Endodermal cell (in vitro differentiated cells): ENCODE measurements around the gene EEPD1. TPM values are rescaled to one million over a fixed set of nuclear protein-coding genes. Genes with fewer than 3 reads are reported as not detected.
A peak's percentile ranks its signal among the peaks of the same experiment; 100 is the strongest.
"Not testable (repeated sequence)": the region's sequence is repeated elsewhere in the genome, so short reads cannot be mapped to it uniquely, and the experiment has no call there.

Experiments used
- DNase-seq: peaks from one replicate; pipeline ENCODE4 v3.0.0-alpha.2; 2017
- H3K27ac ChIP-seq: 2 replicates; pipeline ENCODE4 v1.5.1; 2013; ENCODE audit warnings: mild to moderate bottlenecking, low read depth, low read length, moderate library complexity
- H3K27me3 ChIP-seq: 2 replicates; pipeline ENCODE4 v1.6.1; 2013; ENCODE audit warnings: mild to moderate bottlenecking, low read length, moderate library complexity; ENCODE audit not compliant: insufficient read depth, control insufficient read depth, poor library complexity, severe bottlenecking
- H3K36me3 ChIP-seq: 2 replicates; pipeline ENCODE4 v1.7.0; 2013; ENCODE audit warnings: mild to moderate bottlenecking, low read length, moderate library complexity; ENCODE audit not compliant: control insufficient read depth, insufficient read depth
- H3K4me1 ChIP-seq: one replicate; pipeline ENCODE4 v1.7.0; 2013; ENCODE audit warnings: low read length; ENCODE audit not compliant: control insufficient read depth, insufficient read depth
- H3K4me3 ChIP-seq: 2 replicates; pipeline ENCODE4 v1.5.1; 2013; ENCODE audit warnings: mild to moderate bottlenecking, low read length, moderate library complexity
- H3K9ac ChIP-seq: 2 replicates; pipeline ENCODE4 v1.6.1; 2013; ENCODE audit warnings: mild to moderate bottlenecking, low read length, moderate library complexity; ENCODE audit not compliant: poor library complexity, severe bottlenecking; ENCODE audit errors: extremely low read depth
- H3K9me3 ChIP-seq: 2 replicates; pipeline ENCODE4 v1.6.1; 2013; ENCODE audit warnings: mild to moderate bottlenecking, low read length, moderate library complexity; ENCODE audit not compliant: control insufficient read depth
- H3K27ac Mint-ChIP-seq: 2 replicates; pipeline ENCODE4 v1.8.0; 2020; ENCODE audit warnings: mixed read lengths
- H3K27me3 Mint-ChIP-seq: 2 replicates; pipeline ENCODE4 v1.8.0; 2021; ENCODE audit warnings: mild to moderate bottlenecking, mixed read lengths; ENCODE audit not compliant: insufficient read depth
- H3K36me3 Mint-ChIP-seq: 2 replicates; pipeline ENCODE4 v1.8.0; 2020; ENCODE audit warnings: low read depth, mixed read lengths
- H3K4me1 Mint-ChIP-seq: 2 replicates; pipeline ENCODE4 v1.8.0; 2020; ENCODE audit warnings: mixed read lengths
- H3K4me3 Mint-ChIP-seq: 2 replicates; pipeline ENCODE4 v1.8.0; 2020; ENCODE audit warnings: mild to moderate bottlenecking, moderate library complexity, mixed read lengths
- H3K9me3 Mint-ChIP-seq: 2 replicates; pipeline ENCODE4 v1.8.0; 2020; ENCODE audit warnings: mild to moderate bottlenecking, mixed read lengths
- WGBS, 2 experiments: methylation state at CpG; one replicate each; pipeline versions ENCODE4 v1.1.5 to v1.1.7; 2013; ENCODE audit warnings: missing lambda C conversion rate in 2 of 2, mixed read lengths in 1 of 2; ENCODE audit not compliant: insufficient coverage in 1 of 2, insufficient read length in 1 of 2; 5-methylcytosine and 5-hydroxymethylcytosine counted together
- total RNA-seq, 2 donors: library from RNA; stranded (reverse); fragmentation: NEBNext Ultra II Directional in 1 of 2; extraction: Animal tissue kit (Norgen Biotek cat#: 25700) in 1 of 2; gene quantifications; 2 replicates in 1 of 2; 3 replicates in 1 of 2; pipeline ENCODE4 v1.2.1, GENCODE V29; 2021
- TF ChIP-seq, protein P1 (sequence below): fragments of 200-600 bp; sonication (generic); conservative IDR thresholded peaks from 2 replicates; pipeline ENCODE4 v1.5.0; 2021; ENCODE audit warnings: antibody characterized with exemption, mild to moderate bottlenecking

EEPD1 gene
- total RNA-seq, 2 donors from 2014 or later, result 9.7 to 11.4 TPM

DNA sequence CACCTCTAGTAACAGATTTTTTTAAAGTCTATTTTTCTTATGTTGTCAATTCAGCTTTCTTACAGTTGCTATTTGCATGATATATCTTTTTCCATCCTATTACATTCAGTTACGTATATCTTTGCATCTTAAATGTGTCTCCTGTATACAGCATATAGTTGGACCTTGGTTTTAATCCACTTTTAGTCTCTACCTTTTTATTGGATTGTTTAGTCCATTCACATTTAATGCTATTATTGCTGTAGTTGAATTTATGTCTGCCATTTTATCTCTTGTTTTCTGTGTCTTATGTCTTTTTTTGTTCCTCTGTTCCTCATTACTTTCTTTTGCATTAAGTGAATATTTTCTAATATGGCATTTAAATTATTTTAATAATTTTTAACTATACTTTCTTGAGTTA is 100.6 kb downstream of the EEPD1 start:
- H3K9me3 ChIP-seq, result peaks cover 40% of the 10 kb centered on the region
- Mint-ChIP-seq H3K27ac (no peak overlapping the region), H3K9me3 (peaks cover 46% of the 10 kb centered on the region), H3K36me3 (peaks cover 44% of the 10 kb centered on the region), H3K4me1 (peaks cover 8% of the 10 kb centered on the region), H3K27me3 (no peaks in the 10 kb centered on the region), H3K4me3 (no peak overlapping the region)
- no peak overlapping the region for H3K27ac ChIP-seq
- no peaks in the 10 kb centered on the region for H3K36me3 ChIP-seq
- H3K4me1 ChIP-seq, result peaks cover under 1% of the 10 kb centered on the region
- TF ChIP-seq, protein P1, sequence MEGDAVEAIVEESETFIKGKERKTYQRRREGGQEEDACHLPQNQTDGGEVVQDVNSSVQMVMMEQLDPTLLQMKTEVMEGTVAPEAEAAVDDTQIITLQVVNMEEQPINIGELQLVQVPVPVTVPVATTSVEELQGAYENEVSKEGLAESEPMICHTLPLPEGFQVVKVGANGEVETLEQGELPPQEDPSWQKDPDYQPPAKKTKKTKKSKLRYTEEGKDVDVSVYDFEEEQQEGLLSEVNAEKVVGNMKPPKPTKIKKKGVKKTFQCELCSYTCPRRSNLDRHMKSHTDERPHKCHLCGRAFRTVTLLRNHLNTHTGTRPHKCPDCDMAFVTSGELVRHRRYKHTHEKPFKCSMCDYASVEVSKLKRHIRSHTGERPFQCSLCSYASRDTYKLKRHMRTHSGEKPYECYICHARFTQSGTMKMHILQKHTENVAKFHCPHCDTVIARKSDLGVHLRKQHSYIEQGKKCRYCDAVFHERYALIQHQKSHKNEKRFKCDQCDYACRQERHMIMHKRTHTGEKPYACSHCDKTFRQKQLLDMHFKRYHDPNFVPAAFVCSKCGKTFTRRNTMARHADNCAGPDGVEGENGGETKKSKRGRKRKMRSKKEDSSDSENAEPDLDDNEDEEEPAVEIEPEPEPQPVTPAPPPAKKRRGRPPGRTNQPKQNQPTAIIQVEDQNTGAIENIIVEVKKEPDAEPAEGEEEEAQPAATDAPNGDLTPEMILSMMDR, result no peak
- DNase-seq, result no peak
- H3K9ac ChIP-seq, result no peak overlapping the region
- WGBS, 2 experiments, result 81% methylated on average over 1 of the region's 1 CpG; no CpG with 5 or more reads in 1 of the 2 experiments
- H3K27me3 ChIP-seq, result no peaks in the 10 kb centered on the region
- no peak overlapping the region for H3K4me3 ChIP-seq

DNA sequence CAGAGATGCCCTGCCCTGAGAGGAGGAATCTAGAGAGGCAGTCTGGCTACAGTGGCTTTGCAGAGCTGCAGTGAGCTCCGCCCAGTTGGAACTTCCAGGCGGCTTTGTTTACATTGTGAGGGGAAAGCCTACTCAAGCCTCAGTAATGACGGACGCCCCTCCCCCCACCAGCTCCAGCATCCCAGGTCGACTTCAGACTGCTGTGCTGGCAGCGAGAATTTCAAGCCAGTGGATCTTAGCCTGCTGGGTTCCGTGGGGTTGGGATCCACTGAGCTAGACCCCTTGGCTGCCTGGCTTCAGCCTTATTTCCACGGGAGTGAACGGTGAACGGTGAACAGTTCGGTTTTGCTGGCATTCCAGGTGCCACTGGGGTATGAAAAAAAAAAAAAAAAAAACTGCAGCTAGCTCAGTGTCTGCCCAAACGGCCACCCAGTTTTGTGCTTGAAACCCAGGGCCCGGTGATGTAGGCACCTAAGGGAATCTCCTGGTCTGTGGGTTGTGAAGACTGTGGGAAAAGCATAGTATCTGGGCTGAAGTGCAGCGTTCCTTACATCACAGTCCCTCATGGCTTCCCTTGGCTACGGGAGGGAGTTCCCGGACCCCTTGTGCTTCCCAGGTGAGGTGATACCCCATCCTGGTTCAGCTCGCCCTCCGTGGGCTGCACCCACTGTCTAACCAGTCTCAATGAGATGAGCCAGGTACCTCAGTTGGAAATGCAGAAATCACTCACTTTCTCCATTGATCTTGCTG is 105.6 kb downstream of the EEPD1 start:
- peak overlapping the region; percentile 92 for H3K27ac Mint-ChIP-seq
- H3K4me1 ChIP-seq, H3K27me3 ChIP-seq, H3K27me3 Mint-ChIP-seq, H3K9ac ChIP-seq, H3K36me3 ChIP-seq: not testable (repeated sequence)
- peaks cover 32% of the 10 kb centered on the region for H3K36me3 Mint-ChIP-seq
- H3K9me3 Mint-ChIP-seq, result peaks cover 41% of the 10 kb centered on the region
- peak; percentile 96 for DNase-seq
- peaks cover 27% of the 10 kb centered on the region for H3K9me3 ChIP-seq
- peak overlapping the region; percentile 45 for H3K4me3 Mint-ChIP-seq
- H3K4me1 Mint-ChIP-seq, result peaks cover 27% of the 10 kb centered on the region
- 39 to 45% methylated on average over 15 to 18 of the region's 18 CpGs for WGBS, 2 experiments
- H3K27ac ChIP-seq, result peak overlapping the region; percentile 21
- H3K4me3 ChIP-seq, result peak overlapping the region; percentile 66

DNA sequence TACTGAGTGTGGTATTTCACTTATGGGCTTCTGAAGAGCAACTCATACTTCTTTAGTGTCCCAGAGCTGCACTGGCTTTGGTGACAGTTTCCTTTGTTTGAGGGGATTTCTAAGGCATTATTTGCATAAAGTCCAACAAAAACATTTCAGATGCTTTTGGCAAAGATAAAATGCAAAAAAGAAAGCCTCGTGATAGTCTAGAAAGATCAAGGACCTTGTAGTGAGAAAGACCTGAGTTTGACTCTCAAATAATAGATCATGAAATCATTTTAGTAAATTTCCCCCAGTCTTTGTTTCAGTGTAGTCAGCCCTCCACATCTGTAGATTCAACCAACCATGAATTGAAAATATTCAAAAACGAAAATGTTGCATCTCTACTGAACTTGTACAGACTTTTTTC is 107.4 kb downstream of the EEPD1 start:
- 78 to 94% methylated on average over 2 of the region's 2 CpGs for WGBS, 2 experiments
- Mint-ChIP-seq H3K9me3 (peaks cover 26% of the 10 kb centered on the region), H3K4me3 (no peak overlapping the region), H3K36me3 (peaks cover 16% of the 10 kb centered on the region), H3K27me3 (no peaks in the 10 kb centered on the region), H3K27ac (no peak overlapping the region), H3K4me1 (peaks cover 33% of the 10 kb centered on the region)
- H3K9ac ChIP-seq, result no peak overlapping the region
- no peaks in the 10 kb centered on the region for H3K36me3 ChIP-seq
- peaks cover 10% of the 10 kb centered on the region for H3K4me1 ChIP-seq
- H3K9me3 ChIP-seq, result peaks cover 18% of the 10 kb centered on the region
- no peak for DNase-seq
- H3K4me3 ChIP-seq, result no peak overlapping the region
- TF ChIP-seq, protein P1, result no peak
- no peaks in the 10 kb centered on the region for H3K27me3 ChIP-seq
- no peak overlapping the region for H3K27ac ChIP-seq
